Central memory CD4-positive, alpha-beta T cell (primary cell): ENCODE results near the gene TESK1.
"Not testable (repeated sequence)": the region's sequence is repeated elsewhere in the genome, so short reads cannot be mapped to it uniquely, and the experiment has no call there.

Source experiments
- DNase-seq: peaks from one replicate; pipeline ENCODE4 v3.0.0; 2022

Gene TESK1

GRCh38 chr9:35616681-35617459 lies 11.8 kb downstream of the TESK1 start:
- DNase-seq = peak; percentile 58

- no peak for DNase-seq
Measured at GRCh38 chr9:35617548-35617947, 12.5 kb downstream of the TESK1 start.

GRCh38 chr9:35618325-35618727 lies 13.3 kb downstream of the TESK1 start, which contains the start of gene CD72:
CD72 (minus strand) TSS chr9:35618413; CDS start chr9:35618303, 110 bp downstream.
- no peak for DNase-seq

GRCh38 chr9:35618854-35619799 lies 14.1 kb downstream of the TESK1 start:
- DNase-seq = peak; percentile 29

- no peak for DNase-seq
Measured at GRCh38 chr9:35619800-35620158, 14.7 kb downstream of the TESK1 start.

GRCh38 chr9:35627575-35627974 lies 22.5 kb downstream of the TESK1 start:
- DNase-seq = no peak

- DNase-seq = no peak
Measured at GRCh38 chr9:35628389-35628991, 23.4 kb downstream of the TESK1 start.

GRCh38 chr9:35629597-35629996 lies 24.5 kb downstream of the TESK1 start:
- no peak for DNase-seq

GRCh38 chr9:35635730-35636129 lies 30.7 kb downstream of the TESK1 start:
- DNase-seq = no peak

- DNase-seq = no peak
Measured at GRCh38 chr9:35636135-35636876, 31.2 kb downstream of the TESK1 start.

GRCh38 chr9:35636877-35637246 lies 31.8 kb downstream of the TESK1 start:
- not testable (repeated sequence) for DNase-seq

GRCh38 chr9:35637427-35637955 lies 32.4 kb downstream of the TESK1 start:
- DNase-seq = not testable (repeated sequence)

GRCh38 chr9:35638751-35639150 lies 33.7 kb downstream of the TESK1 start:
- not testable (repeated sequence) for DNase-seq

- not testable (repeated sequence) for DNase-seq
Measured at GRCh38 chr9:35639225-35639624, 34.2 kb downstream of the TESK1 start.

- DNase-seq = no peak
Measured at GRCh38 chr9:35639631-35640030, 34.6 kb downstream of the TESK1 start.

- not testable (repeated sequence) for DNase-seq
Measured at GRCh38 chr9:35640431-35640830, 35.4 kb downstream of the TESK1 start.

- DNase-seq = not testable (repeated sequence)
Measured at GRCh38 chr9:35641478-35641877, 36.4 kb downstream of the TESK1 start.

- no peak for DNase-seq
Measured at GRCh38 chr9:35643046-35643445, 38.0 kb downstream of the TESK1 start.

GRCh38 chr9:35645736-35646135 lies 40.7 kb downstream of the TESK1 start:
- not testable (repeated sequence) for DNase-seq

GRCh38 chr9:35646153-35646532 lies 41.1 kb downstream of the TESK1 start:
- DNase-seq = peak; percentile 25

- DNase-seq = peak; percentile 90
Measured at GRCh38 chr9:35646533-35647265, 41.6 kb downstream of the TESK1 start.
